SKM-1 (cell line): ENCODE data around the gene SLC29A4.
"Not testable (repeated sequence)": the region's sequence is repeated elsewhere in the genome, so short reads cannot be mapped to it uniquely, and the experiment has no call there.

ENCODE experiments used
- DNase-seq: peaks from one replicate; lab custom pipeline; 2025; ENCODE audit not compliant: unreplicated experiment; lab: John Stamatoyannopoulos, UW

SLC29A4 gene

DNA sequence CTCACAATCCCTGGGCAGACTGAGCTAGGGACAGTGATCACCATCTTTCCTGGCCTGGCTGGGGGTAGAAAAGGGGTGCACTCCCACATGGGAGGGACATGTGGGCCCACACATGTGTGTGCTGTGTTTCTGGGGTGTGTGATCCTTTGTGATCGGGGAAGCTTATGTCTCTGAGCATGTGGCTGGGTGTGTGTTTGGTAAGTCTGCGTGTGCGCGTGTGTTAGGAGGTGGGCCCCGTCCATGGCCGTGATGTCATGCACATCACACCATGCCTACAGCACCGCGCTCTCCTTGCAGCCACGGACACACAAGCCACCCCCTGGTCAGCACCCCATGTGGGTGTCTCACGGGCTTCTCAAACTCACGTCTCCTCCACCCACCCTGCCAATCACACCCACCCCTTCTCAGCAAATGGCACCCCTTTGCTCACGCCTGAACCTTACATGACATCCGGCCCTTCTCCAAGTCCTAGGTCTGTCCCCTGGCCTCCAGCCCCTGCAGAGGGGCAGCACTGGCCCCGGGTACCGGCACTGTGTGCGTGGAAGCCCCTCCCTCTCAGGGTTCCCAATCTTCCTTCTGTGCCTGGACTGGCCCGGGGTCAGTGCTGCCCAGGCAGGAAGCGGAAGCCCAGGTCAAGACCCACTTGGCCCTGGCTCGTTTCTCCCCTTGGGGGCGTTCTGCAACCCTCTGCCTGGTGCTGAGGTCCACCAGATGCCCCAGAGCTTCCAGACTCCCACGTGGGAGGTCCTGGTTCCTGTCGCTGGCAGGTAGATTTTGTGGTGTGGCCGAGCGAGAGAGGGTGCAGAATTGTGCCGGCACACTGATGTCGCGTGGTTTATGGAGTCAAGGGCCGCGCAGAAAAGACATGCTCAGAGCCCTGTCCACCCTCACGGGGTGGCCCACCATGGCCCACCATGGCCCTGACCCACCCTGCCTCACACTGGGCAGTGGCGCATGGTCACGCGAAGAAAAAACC is 12.6 kb downstream of the SLC29A4 start:
- DNase-seq = no peak

DNA sequence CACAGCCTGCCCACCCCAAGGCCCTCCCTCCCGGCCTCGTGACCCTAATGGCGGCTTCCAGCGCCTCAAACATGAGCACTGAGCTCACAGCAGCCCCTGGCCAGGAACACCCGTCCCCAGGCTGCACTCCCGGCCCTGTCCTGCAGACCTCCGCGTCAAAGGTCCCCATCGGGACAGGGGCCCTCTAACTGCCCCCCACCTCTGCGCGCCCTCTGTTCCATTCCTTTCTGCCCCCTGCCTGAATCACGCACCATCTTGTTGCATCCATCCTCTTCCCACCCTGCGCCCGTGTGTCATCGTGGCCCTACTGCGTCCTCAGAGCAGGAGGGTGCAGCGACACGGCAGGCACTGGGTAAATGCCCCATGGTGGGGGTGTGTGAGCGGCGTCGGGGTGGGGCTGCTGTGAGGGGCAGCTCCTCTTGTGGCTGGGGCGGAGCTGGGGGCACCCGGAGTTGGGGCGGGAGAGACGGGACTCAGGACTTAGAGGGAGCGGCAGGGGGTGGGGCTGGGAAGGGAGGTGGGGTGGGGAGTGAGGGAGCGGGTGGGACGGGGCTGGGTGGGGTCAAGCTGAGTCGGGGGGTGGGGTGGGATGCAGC is 13.4 kb downstream of the SLC29A4 start:
- DNase-seq = no peak

DNA sequence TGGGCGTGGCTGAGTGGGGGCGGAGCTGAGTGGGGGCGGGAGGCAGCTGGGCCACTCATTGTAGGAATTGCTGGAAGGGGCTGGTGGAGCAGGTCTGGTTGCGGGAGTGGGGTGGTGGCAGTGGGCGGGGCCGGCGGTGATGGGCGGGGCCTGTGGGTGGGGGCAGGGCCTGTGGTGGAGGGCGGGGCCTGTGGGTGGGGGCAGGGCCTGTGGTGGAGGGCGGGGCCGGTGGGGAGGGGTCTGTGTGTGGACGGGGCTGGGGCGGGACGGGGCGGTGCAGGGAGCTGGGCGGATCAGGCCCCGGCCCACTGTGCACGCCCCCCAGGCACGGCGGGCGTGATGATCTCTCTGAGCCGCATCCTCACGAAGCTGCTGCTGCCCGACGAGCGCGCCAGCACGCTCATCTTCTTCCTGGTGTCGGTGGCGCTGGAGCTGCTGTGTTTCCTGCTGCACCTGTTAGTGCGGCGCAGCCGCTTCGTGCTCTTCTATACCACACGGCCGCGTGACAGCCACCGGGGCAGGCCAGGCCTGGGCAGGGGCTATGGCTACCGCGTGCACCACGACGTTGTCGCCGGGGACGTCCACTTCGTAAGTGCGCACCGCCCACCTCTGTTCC is 14.0 kb downstream of the SLC29A4 start:
- no peak for DNase-seq

DNA sequence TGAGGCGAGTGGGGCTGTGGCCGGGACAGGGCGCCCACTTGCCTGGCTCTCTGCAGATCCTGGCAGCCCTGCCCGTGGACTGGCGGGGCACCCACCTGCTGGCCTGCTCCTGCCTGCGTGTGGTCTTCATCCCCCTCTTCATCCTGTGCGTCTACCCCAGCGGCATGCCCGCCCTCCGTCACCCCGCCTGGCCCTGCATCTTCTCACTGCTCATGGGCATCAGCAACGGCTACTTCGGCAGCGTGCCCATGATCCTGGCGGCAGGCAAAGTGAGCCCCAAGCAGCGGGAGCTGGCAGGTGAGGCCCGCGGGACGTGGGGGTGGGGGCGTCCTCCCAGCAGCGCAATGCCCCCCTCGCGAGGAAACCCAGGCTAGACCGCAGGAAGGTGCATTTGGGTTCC is 17.6 kb downstream of the SLC29A4 start:
- DNase-seq = no peak

DNA sequence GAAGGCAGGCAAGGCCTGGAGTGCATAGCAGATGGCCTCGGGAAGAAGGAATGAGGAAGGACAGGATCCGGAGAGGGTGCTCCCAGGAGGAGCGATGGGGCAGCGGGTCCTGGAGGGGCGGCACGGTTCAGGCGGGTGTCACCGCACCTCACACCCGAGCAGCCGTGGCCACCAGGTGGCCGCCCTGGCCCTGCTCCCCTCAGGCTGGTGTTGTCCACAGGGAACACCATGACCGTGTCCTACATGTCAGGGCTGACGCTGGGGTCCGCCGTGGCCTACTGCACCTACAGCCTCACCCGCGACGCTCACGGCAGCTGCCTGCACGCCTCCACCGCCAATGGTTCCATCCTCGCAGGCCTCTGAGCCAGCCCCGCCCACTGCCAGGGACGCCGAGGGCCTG is 19.8 kb downstream of the SLC29A4 start:
- DNase-seq = no peak

DNA sequence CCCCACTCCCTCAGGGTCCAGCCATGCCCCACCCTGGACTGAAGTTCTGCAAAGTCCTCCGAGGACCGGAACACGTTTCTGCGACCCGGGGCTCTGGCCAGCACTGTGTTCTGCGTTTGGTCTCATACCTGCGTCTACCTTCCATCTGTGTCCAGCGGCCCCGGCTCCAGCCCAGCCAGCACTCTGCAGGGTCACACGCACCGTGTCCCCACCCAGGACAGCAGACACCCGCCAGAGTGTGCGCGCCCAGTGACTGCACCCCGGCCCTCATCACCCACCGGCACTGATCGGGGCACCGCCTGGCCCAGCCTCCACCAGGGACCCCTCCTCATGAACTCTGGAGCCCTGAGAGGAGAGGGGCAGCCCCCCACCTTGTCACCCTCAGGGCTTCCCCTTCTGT is 20.3 kb downstream of the SLC29A4 start:
- DNase-seq = no peak

DNA sequence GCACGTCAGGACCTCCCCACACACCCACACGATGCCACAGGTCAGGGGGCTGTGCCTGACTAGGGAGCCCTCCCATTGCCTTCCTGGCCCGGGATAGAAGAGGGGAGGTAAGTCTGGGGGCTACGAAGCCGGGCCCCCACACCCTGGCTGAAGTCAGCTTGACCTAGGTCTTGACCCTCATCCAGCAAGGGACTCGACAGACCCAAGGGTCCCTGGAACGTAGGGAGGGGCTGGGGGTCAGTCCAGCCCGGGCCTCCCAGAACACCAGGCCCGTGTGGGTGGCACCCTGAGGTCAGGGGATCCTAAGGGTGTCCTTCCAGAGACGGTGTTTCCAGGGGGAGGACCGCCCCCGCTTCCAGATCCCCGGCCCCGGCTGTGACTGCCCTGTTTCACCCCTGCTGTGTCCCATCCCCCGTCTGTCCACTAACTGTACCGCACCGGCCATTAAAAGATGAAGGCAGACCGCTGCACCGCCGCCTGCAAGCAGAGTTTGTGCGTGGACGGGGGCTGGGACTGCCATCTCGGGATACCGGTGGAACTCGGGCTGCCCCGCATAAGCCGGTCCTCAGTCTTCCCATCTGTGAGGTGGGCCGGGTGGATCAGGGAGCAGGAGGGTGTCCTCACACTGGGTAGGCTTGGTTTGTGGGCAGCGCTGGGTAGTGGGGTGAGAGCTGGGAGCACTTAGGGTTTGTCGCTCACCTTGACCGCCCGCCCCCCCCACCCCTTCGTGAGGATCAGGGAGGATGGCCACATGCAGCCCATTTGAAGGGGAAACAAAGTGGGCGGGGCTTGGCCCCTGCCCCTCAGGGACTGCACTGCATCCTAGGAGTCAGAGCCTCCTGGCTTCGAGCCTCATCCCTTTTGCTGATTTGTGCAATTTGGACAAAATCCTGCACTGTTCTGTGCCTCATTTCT is 21.1 kb downstream of the SLC29A4 start:
- DNase-seq = no peak

DNA sequence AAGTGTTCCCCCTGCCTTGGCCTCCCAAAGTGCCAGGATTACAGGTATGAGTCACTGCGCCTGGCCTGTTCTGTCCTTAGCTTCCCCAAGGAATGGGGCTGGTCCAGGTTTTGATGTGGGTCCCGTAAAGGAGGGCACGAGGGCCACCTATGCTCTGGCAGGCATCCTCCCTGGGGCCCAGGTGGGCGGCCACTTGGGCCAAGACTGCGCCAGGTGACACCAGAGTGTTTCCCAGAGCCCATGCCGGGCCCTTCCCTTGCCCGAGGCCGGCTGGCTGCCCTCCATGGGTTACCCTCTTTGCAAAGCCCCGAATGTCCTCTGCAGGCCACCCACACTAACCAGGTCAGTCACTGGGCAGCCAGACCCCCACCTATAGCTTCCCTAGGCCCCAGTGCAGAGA is 22.3 kb downstream of the SLC29A4 start:
- not testable (repeated sequence) for DNase-seq

DNA sequence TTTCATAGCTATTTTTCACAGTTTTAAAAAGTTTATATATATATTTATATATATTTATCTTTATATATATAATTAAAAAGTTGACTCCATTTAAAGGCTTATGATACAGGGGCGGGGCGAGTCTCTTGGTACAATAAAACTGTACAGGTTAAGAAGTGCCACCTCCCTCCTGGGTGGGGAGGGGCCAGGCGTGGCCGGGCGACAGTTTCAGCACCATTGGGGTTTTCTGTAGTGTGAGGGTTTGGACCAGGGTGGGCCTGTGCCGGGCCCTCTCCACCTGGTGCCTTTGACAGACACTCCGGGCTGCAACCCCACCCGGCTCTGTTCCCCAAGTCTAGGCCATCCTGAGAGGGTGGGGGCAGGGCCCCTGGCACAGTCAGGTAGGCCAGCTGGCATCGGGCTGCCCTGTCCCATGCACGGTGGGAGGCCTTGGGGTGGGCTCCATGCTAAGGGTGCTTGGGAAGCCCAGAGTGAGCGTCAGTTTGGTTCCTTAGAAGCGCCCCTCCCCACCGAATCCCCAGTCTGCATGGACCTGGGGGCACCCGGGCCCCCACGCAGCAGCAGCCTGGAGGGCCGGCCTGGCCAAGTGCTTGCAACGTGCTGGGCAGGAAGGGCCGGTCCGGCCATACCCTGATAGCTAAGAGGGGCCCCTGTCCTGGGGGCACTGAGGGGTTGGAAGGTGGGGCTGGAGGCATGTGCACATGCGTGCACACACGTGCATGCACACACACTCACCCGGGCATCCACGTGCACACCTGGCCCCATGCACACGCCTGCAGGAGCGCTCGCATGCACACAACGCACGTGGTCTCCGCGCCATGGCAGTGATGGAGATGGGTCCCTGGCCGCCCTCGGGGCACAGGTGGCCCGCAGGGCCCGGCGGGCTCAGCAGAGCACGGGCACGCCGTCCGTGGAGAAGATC is 24.7 kb downstream of the SLC29A4 start:
- not testable (repeated sequence) for DNase-seq

DNA sequence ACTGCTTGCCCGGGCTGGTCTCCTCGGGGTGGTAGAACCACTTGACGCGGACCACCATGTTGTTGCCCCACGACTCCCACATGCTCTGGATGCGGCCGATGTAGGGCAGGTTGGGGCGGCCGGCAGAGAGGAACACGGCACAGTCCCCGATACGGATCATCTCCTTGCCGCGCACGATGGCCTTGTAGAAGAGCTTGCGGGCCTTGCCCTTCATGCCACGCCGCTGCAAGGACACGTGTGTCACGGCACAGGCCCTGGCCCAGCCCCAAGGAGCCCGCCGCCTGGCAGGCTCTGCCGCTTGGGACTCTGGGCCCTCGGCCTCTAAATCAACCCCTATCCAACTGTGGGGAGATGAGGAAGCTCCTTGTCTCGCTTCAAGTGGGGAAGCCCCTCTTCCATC is 26.4 kb downstream of the SLC29A4 start:
- no peak for DNase-seq

DNA sequence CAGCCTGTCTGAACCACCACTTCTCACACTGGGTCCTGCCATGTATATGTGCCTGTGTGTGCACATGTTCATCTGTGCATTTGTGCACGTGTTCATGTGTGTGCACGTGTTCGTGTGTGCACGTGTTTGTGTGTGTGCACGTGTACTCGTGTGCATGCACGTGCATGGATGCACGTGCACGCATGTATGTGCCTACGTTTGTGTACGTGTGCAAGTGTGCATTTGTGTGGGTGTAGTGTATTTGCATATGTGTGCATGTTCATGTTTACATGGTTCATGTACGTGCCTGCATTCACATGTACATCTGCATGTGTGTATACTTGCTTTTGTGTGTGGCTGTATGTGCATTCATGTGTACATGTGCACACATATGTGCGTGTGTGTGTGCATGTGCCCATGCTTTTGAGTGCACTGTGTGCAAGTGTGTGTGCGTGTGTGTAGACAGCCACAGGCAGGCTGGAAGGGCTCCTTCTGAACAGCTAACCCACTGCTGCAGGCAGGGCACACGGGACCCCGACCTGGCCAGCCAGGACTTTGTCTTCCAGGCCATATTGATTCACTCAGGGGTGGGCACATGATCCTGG is 28.2 kb downstream of the SLC29A4 start:
- DNase-seq = no peak

DNA sequence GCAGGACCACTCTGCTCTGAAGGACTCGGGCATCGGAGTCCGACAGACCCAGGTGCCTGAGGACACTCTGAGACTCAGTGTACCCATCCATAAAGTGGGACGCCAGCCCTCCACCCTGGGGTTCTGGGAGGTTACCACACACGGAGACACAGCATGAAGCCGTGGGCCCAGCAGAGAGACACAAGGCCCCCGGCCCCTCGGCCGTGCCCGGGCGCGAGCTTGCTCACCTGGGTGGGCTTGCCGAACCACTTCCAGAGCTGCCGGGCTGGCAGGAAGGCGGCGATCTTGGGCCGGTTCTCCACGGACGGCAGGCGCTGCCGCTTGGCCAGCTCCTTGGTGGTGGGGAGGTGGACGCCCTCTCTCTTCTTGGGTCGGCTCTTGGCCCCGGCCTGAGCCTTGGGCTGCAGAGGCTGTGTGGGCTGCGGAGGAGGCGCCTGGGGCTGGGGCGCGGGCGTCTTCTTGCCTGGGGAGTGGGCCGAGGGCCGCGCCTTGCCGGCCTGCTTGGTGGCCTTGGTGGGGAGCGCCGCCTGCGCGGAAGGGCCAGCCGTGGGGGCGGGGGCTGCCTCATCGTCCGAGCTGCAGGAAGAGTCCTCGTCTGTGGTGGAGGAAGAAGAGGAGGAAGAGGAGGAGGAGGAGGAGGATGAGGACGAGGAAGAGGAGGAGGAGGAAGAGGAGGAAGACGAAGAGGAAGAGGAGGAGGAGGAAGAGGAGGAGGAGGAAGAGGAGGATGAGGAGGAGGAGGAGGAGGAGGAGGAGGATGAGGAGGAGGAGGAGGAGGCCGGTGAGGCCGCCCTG is 29.7 kb downstream of the SLC29A4 start:
- not testable (repeated sequence) for DNase-seq

DNA sequence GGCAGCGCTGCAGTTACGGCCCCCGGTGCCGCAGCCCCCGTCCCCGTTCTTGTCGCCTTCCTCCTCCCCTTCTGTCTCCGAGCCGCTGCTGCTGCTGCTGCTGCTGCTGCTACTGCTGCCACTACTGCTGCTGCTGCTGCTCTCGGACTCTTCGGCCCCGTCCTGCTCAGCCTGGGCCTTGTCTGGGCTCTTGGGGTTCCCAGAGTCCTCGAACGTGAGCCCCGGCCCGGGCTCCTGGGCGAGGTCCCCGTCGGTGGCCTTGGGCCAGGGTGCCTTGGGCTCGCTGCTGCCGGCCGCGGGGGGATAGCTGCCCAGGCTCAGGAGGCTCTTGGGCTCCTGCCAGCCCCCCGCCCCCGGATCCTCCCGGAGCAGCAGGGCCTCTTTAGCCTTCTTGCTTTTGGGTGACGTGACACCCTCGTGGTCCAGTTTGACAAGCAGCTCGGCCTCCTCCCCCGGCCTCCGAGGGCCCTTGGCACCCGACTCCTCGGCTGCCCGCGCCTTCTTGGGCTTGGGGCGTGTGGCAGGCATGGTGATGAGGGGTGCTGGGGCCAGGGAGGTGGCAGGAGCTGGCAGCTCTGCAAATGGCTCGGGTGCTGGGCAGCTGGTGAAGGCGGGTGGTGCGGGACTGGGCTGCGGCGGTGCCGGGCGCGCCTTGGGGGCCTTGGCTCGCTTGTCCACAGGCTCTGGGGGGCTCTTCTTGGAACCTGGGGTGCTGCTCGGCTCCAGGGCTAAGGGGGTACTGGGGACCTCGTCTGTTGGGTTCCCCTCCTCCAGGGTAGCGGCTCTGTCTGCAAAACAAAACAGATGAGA is 30.5 kb downstream of the SLC29A4 start:
- not testable (repeated sequence) for DNase-seq

DNA sequence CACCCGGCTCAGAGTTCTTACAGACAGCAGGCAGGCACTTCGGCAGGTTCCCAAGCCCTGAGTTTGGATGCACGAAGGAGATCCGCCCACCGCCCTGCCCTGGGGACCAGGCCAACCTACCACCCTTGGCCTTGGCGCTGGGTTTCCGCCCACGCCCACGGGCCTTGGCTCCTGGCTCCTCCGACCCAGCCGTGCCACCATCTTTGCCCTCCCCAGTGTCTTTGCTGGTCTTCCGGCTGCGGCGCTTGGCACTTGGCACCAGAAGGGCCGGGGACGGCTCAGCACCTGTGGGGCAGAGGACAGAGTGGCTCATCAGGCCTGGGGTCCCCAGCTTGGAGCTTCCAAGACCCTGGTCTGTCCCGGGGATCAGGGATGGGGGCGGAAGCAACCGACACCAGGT is 32.1 kb downstream of the SLC29A4 start:
- no peak for DNase-seq

DNA sequence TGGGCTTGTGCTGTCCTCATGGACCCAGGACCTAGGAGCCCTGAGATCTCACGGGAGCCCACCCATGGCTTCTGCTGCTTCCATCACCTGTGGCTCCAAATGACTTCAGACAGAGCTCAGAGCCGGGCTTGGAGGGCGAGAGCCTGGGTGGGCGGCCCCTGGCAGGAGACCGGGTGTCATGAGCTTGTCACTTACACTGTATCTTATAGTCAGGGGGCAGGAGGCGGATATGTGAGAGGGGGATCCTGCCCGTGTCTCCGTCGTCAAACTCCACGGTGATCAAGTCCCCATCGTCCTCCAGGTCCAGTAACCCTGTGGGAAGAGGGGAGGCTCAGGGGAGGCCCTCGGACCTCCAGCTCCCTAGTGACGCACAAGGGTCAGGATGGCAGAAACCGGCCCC is 33.0 kb downstream of the SLC29A4 start:
- no peak for DNase-seq

DNA sequence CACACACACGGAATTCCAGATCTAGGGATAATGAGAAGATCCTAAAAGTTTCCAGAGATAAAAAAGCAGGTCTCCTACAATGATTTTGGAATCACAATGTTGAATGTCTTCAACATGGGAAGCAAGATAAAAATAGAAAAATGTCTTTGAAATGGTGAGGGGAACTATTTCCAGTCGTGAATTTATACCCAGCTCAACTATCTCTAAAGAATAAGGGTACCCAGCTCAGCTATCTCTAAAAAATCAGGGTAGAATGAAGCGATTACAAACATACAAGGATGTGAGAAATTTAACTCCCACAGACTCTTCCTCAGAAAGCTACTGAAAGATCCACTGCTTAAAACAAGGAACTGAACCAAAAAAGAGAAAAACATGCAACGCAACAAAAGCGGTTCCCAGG is 35.9 kb downstream of the SLC29A4 start:
- not testable (repeated sequence) for DNase-seq

DNA sequence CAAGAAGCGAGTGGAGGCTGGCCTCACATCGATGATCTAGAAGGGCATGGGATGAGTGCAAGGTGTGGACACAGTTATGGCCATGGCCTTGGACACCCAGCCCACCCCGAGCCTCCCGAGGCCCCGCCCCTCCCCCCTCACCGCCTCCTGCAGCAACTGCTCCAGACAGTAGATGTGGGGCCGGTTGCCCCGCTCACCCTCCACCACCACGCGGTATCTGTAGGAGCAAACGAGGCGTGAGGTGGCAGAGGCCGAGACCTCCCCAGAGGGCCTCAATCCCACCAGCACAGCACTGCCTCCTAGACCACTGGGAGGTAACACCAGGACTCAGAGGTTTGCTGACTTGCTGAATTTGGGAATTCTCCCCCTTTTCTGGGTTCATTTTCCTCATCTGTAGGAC is 37.6 kb downstream of the SLC29A4 start:
- no peak for DNase-seq
